SJSA1 (cell line): ENCODE measurements around the gene CD36. TPM values are rescaled to one million over a fixed set of nuclear protein-coding genes. Genes with fewer than 3 reads are reported as not detected.

Experiments
- DNase-seq, 2 experiments: peaks; one replicate each; pipeline ENCODE4 v3.0.0-alpha.2; 2015 to 2020; ENCODE audit warnings: low spot score in 2 of 2, low read depth in 1 of 2
- H3K27ac ChIP-seq: fragments of 250-450 bp; sonication (Bioruptor Pico); 2 replicates; pipeline ENCODE4 v1.5.1; 2020; ENCODE audit warnings: mild to moderate bottlenecking, moderate library complexity
- H3K27me3 ChIP-seq: fragments of 250-450 bp; sonication (Bioruptor Pico); replicated peaks from 2 replicates; pipeline ENCODE4 v1.5.1; 2020; ENCODE audit warnings: mild to moderate bottlenecking, moderate library complexity
- H3K36me3 ChIP-seq: fragments of 250-450 bp; sonication (Bioruptor Pico); 2 replicates; pipeline ENCODE4 v1.5.1; 2020; ENCODE audit warnings: mild to moderate bottlenecking
- H3K4me1 ChIP-seq: fragments of 250-450 bp; sonication (Bioruptor Pico); replicated peaks from 2 replicates; pipeline ENCODE4 v1.6.1; 2021; ENCODE audit warnings: mild to moderate bottlenecking
- H3K4me3 ChIP-seq: fragments of 250-450 bp; sonication (Bioruptor Pico); 2 replicates; pipeline ENCODE4 v1.5.1; 2020; ENCODE audit warnings: mild to moderate bottlenecking
- H3K9me3 ChIP-seq: fragments of 250-450 bp; sonication (Bioruptor Pico); replicated peaks from 2 replicates; pipeline ENCODE4 v1.5.1; 2020; ENCODE audit warnings: mild to moderate bottlenecking
- total RNA-seq: library from RNA; depleted of rRNA; stranded (reverse); fragments of >200 nt; shearing (Covaris generic); gene quantifications from 2 replicates; pipeline ENCODE4 v1.2.3, GENCODE V29; 2014

The CD36 gene
- total RNA-seq, 1 experiment from 2014 or later: 0.32 TPM

DNA sequence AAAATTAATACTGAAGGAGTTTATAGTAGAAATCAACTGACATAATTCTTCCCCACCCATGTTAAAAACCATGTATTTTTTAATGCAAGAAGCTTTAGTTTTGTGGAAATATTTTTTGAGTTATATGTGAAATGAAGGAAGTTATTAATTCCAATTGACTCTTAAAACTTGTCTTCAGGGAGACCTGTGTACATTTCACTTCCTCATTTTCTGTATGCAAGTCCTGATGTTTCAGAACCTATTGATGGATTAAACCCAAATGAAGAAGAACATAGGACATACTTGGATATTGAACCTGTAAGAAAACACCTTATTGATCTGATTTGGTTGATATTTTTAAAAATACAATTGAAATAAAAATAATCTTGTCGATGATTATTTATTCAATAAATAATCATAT, 33.3 kb downstream of the CD36 start:
- no peak overlapping the region for H3K4me3 ChIP-seq
- no peak for DNase-seq
- H3K27me3 ChIP-seq: no peaks in the 10 kb centered on the region
- no peaks in the 10 kb centered on the region for H3K4me1 ChIP-seq
- H3K36me3 ChIP-seq: no peaks in the 10 kb centered on the region
- no peak overlapping the region for H3K27ac ChIP-seq
- H3K9me3 ChIP-seq: no peaks in the 10 kb centered on the region

DNA sequence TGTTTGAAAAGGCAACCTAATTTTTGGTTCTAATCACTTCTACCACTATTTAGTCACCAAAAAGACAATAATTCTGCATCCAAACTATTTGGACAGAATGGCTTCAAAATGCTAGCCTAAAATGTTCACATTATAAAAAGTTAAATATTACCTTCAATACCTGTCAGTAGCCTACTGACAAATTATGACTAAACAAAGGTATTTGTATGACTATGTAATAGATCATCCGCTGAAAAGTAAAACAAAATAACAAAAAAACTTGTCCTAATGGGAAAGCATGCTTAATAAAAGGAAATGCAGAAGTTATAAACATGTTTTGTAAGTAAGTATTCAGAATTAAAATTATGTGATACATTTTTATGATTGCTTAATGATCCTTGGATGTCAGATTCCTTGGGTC, 36.6 kb downstream of the CD36 start:
- Histone ChIP-seq H3K36me3 (no peaks in the 10 kb centered on the region), H3K27ac (no peak overlapping the region)

DNA sequence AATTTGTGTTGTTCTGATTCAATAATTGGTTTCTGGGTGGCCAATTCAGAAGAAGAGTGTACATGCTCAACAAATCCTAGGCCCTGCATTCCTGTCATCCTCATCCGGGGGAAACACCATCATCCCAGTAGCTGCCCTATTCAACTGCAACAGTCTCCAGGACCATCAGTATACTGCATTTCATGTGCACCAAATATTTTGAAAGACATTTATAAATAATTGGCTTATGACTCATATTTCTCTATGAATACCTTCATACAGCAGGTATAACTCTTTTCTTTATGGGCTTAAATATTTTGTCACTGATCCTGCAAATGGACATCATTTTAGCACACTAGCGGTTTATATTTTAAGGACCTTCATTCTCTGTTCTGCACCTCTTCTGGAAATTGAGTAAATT, 38.0 kb downstream of the CD36 start:
- Histone ChIP-seq H3K4me3 (no peak overlapping the region), H3K27ac (no peak overlapping the region), H3K4me1 (no peaks in the 10 kb centered on the region), H3K27me3 (no peaks in the 10 kb centered on the region), H3K36me3 (no peaks in the 10 kb centered on the region), H3K9me3 (no peaks in the 10 kb centered on the region)
- no peak for DNase-seq

More for the DNA sequence above, 36.6 kb downstream of the CD36 start:
- H3K27me3 ChIP-seq: no peaks in the 10 kb centered on the region
- H3K9me3 ChIP-seq: no peaks in the 10 kb centered on the region
- no peak for DNase-seq
- H3K4me1 ChIP-seq: no peaks in the 10 kb centered on the region
- no peak overlapping the region for H3K4me3 ChIP-seq

DNA sequence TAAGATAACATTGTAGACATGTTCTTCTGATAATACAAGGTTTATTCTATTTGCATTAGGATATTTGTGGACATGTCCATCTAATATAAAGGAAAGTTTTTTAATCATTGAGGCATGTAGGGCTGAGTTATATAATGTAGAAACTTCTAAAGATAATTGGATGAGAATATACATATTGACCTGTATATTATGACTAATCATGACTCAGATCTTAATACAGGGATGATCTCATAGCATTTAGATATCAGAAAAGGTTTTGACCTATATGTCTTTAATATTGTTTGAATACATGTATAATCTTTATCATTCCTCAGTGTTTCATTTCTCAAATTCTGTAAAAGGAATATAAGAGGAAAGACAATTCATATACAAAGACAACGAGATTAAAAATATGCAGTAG, 39.2 kb downstream of the CD36 start:
- no peak for DNase-seq
- H3K4me3 ChIP-seq: no peak overlapping the region
- H3K9me3 ChIP-seq: no peaks in the 10 kb centered on the region
- H3K27ac ChIP-seq: no peak overlapping the region
- no peaks in the 10 kb centered on the region for H3K4me1 ChIP-seq
- no peaks in the 10 kb centered on the region for H3K36me3 ChIP-seq
- H3K27me3 ChIP-seq: no peaks in the 10 kb centered on the region

GRCh38 chr7:80678707-80679106, 40.3 kb downstream of the CD36 start:
- no peaks in the 10 kb centered on the region for H3K27me3 ChIP-seq
- no peak overlapping the region for H3K4me3 ChIP-seq
- DNase-seq: no peak
- H3K27ac ChIP-seq: no peak overlapping the region
- no peaks in the 10 kb centered on the region for H3K36me3 ChIP-seq
- H3K4me1 ChIP-seq: no peaks in the 10 kb centered on the region
- no peaks in the 10 kb centered on the region for H3K9me3 ChIP-seq

- no peak for DNase-seq
- no peak overlapping the region for H3K27ac ChIP-seq
- no peaks in the 10 kb centered on the region for H3K4me1 ChIP-seq
- H3K27me3 ChIP-seq: no peaks in the 10 kb centered on the region
- no peaks in the 10 kb centered on the region for H3K9me3 ChIP-seq
- no peak overlapping the region for H3K4me3 ChIP-seq
- H3K36me3 ChIP-seq: no peaks in the 10 kb centered on the region
Observed at GRCh38 chr7:80679921-80680907, 41.8 kb downstream of the CD36 start.

- peak in 1 of 2 experiments; percentile 24 for DNase-seq
- H3K27ac ChIP-seq: no peak overlapping the region
- no peaks in the 10 kb centered on the region for H3K4me1 ChIP-seq
- no peaks in the 10 kb centered on the region for H3K9me3 ChIP-seq
- H3K4me3 ChIP-seq: no peak overlapping the region
- H3K27me3 ChIP-seq: no peaks in the 10 kb centered on the region
- H3K36me3 ChIP-seq: no peaks in the 10 kb centered on the region
Observed at GRCh38 chr7:80681272-80681885, 42.9 kb downstream of the CD36 start.

DNA sequence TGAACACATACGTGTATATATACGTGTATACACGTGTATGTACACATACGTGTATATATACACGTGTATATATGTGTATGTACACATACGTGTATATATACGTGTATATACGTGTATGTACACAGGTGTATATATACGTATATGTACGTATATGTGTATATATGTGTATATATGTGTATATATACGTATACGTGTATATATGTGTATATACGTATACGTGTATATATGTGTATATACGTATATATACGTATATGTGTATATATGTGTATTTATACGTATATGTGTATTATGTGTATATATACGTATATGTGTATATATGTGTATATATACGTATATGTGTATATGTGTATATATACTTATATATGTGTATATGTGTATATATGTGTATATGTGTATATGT, 44.3 kb downstream of the CD36 start:
- H3K9me3 ChIP-seq: no peaks in the 10 kb centered on the region
- H3K36me3 ChIP-seq: no peaks in the 10 kb centered on the region
- no peaks in the 10 kb centered on the region for H3K27me3 ChIP-seq
- no peak for DNase-seq
- H3K27ac ChIP-seq: no peak overlapping the region
- H3K4me1 ChIP-seq: no peaks in the 10 kb centered on the region
- no peak overlapping the region for H3K4me3 ChIP-seq

GRCh38 chr7:80686576-80686975, 48.1 kb downstream of the CD36 start:
- Histone ChIP-seq H3K4me3 (no peak overlapping the region), H3K27me3 (no peaks in the 10 kb centered on the region), H3K36me3 (no peaks in the 10 kb centered on the region), H3K9me3 (no peaks in the 10 kb centered on the region), H3K27ac (no peak overlapping the region), H3K4me1 (no peaks in the 10 kb centered on the region)
- no peak for DNase-seq

DNA sequence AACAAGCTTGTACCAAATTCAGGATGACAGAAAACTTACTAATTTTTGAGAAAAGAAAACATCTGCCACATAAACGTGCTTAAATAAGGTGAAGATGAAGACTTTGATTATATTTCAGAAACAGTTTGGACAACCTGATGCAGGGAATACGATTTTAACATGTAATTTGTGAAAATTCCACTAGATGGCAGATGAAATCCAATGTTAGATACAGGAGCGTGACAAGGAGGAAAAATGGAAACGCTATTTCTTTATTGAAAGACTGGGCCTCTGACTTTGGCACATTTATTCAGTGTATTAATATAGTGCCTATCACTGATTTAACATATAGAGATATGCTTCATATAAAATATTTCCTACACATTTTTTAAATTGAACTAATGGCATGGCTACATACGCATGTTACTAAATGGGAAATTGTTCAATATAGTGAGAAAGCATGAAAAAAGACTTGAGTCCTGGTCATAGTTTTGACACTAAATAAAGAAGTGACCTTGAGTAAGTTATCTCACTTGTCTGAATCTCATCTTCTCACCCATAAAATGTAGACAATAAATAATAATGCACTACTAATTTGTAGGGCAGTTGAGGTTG, 60.7 kb downstream of the CD36 start:
- Histone ChIP-seq H3K9me3 (no peaks in the 10 kb centered on the region), H3K27ac (peak overlapping the region; percentile 57), H3K4me1 (peaks cover 19% of the 10 kb centered on the region), H3K27me3 (no peaks in the 10 kb centered on the region), H3K36me3 (no peaks in the 10 kb centered on the region), H3K4me3 (no peak overlapping the region)
- DNase-seq: peak in 1 of 2 experiments; percentile 63

GRCh38 chr7:80699721-80700256, 61.3 kb downstream of the CD36 start:
- Histone ChIP-seq H3K4me1 (peaks cover 19% of the 10 kb centered on the region), H3K4me3 (no peak overlapping the region), H3K27me3 (no peaks in the 10 kb centered on the region), H3K9me3 (no peaks in the 10 kb centered on the region), H3K27ac (peak overlapping the region; percentile 57), H3K36me3 (no peaks in the 10 kb centered on the region)
- DNase-seq: peak in 1 of 2 experiments; percentile 72

DNA sequence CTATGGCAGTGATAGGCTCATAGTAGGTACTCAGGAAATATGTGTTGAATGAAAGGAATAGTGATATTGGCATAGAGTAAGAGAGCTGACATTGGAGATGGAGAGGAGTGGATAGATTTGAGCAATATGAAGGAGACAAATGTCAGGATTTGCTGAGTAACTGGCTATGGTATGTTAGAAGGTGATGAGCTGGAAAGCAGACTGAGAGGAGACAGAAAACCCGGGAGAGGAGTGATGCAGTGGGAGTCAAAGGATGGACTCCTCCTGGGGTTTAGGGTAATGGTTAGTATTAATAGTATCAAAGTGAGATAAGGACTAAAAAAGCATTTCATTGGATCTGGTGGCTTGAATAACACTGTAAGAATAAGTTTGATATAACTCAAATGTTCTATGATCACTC, 64.8 kb downstream of the CD36 start:
- Histone ChIP-seq H3K4me3 (no peak overlapping the region), H3K4me1 (peaks cover 19% of the 10 kb centered on the region), H3K27ac (no peak overlapping the region), H3K36me3 (no peaks in the 10 kb centered on the region), H3K27me3 (no peaks in the 10 kb centered on the region), H3K9me3 (no peaks in the 10 kb centered on the region)
- no peak for DNase-seq

- Histone ChIP-seq H3K9me3 (no peaks in the 10 kb centered on the region), H3K27me3 (no peaks in the 10 kb centered on the region), H3K4me1 (peaks cover 7% of the 10 kb centered on the region), H3K27ac (no peak overlapping the region), H3K36me3 (no peaks in the 10 kb centered on the region), H3K4me3 (no peak overlapping the region)
- no peak for DNase-seq
Observed at GRCh38 chr7:80705130-80705781, 66.8 kb downstream of the CD36 start.
